GM19372 (cell line): ENCODE results near the gene PCID2.
"Not testable (repeated sequence)": the region's sequence is repeated elsewhere in the genome, so short reads cannot be mapped to it uniquely, and the experiment has no call there.

Experiments used
- ATAC-seq: cut with Tn5 transposase; IDR thresholded peaks from one replicate; pipeline ENCODE4 v1.9.1; 2021; ENCODE audit warnings: mild to moderate bottlenecking, low read depth, moderate library complexity; ENCODE audit not compliant: unreplicated experiment

PCID2 gene

GRCh38 chr13:113168211-113168610, 40.3 kb downstream of the PCID2 start:
- no peak for ATAC-seq

GRCh38 chr13:113167575-113167974, 40.9 kb downstream of the PCID2 start:
- ATAC-seq: no peak

- no peak for ATAC-seq
These were observed 41.3 kb downstream of the PCID2 start for GRCh38 chr13:113167155-113167554.

GRCh38 chr13:113166681-113167080, 41.8 kb downstream of the PCID2 start:
- ATAC-seq: no peak

GRCh38 chr13:113166266-113166665, 42.2 kb downstream of the PCID2 start:
- no peak for ATAC-seq

GRCh38 chr13:113164492-113164891, 44.0 kb downstream of the PCID2 start:
- no peak for ATAC-seq

GRCh38 chr13:113162783-113163685, 45.4 kb downstream of the PCID2 start:
- no peak for ATAC-seq

- not testable (repeated sequence) for ATAC-seq
These were observed 46.5 kb downstream of the PCID2 start for GRCh38 chr13:113161975-113162374.

GRCh38 chr13:113161433-113161832, 47.0 kb downstream of the PCID2 start:
- no peak for ATAC-seq

- no peak for ATAC-seq
These were observed 47.5 kb downstream of the PCID2 start for GRCh38 chr13:113160983-113161382.

- no peak for ATAC-seq
These were observed 48.8 kb downstream of the PCID2 start for GRCh38 chr13:113159701-113160100.

GRCh38 chr13:113158946-113159345, 49.5 kb downstream of the PCID2 start:
- no peak for ATAC-seq

- ATAC-seq: no peak
These were observed 50.3 kb downstream of the PCID2 start, which contains the start of gene PROZ for GRCh38 chr13:113157929-113158747. TSS of gene PROZ (plus strand) at chr13:113158648. CDS start at chr13:113158661, 13 bp downstream.

GRCh38 chr13:113157206-113157928, 51.1 kb downstream of the PCID2 start:
- ATAC-seq: no peak

- ATAC-seq: no peak
These were observed 52.4 kb downstream of the PCID2 start for GRCh38 chr13:113155982-113156655.

GRCh38 chr13:113155201-113155600, 53.3 kb downstream of the PCID2 start:
- no peak for ATAC-seq

- ATAC-seq: peak; percentile 76
These were observed 54.4 kb downstream of the PCID2 start for GRCh38 chr13:113153810-113154748.

- ATAC-seq: peak; percentile 31
These were observed 55.3 kb downstream of the PCID2 start for GRCh38 chr13:113152984-113153809.
